Osteoblast (primary cell): ENCODE data around the gene IDH1. TPM values are rescaled to one million over a fixed set of nuclear protein-coding genes. Genes with fewer than 3 reads are reported as not detected.
A peak's percentile ranks its signal among the peaks of the same experiment; 100 is the strongest.
"Not testable (repeated sequence)": the region's sequence is repeated elsewhere in the genome, so short reads cannot be mapped to it uniquely, and the experiment has no call there.

ENCODE experiments used
- DNase-seq: peaks from one replicate; pipeline ENCODE4 v3.0.0; 2011; ENCODE audit warnings: low spot score, mixed read lengths; ENCODE audit not compliant: insufficient read length; ENCODE audit errors: missing footprints
- H2AFZ ChIP-seq: 2 replicates; pipeline ENCODE4 v1.6.0; 2011; ENCODE audit warnings: mild to moderate bottlenecking, low read length
- H3K27ac ChIP-seq: 2 replicates; pipeline ENCODE4 v1.5.1; 2011; ENCODE audit warnings: mild to moderate bottlenecking, low read depth, low read length, moderate library complexity
- H3K27me3 ChIP-seq: 2 replicates; pipeline ENCODE4 v1.6.0; 2012; ENCODE audit warnings: mild to moderate bottlenecking, control low read depth, inconsistent platforms, low read length, moderate library complexity; ENCODE audit not compliant: insufficient read depth
- H3K36me3 ChIP-seq: 2 replicates; pipeline ENCODE4 v1.5.1; 2011; ENCODE audit warnings: mild to moderate bottlenecking, low read length, control low read depth, moderate library complexity; ENCODE audit not compliant: insufficient read depth
- H3K4me1 ChIP-seq: 2 replicates; pipeline ENCODE4 v1.5.1; 2011; ENCODE audit warnings: mild to moderate bottlenecking, low read length, control low read depth, moderate library complexity; ENCODE audit not compliant: insufficient read depth
- H3K4me2 ChIP-seq: 2 replicates; pipeline ENCODE4 v1.6.0; 2011; ENCODE audit warnings: mild to moderate bottlenecking, low read length; ENCODE audit not compliant: insufficient read depth
- H3K4me3 ChIP-seq: fragments of 200-600 bp; sonication (generic); 3 replicates; pipeline ENCODE4 v1.5.1; 2012; ENCODE audit warnings: mild to moderate bottlenecking, low read length, inconsistent platforms; ENCODE audit not compliant: insufficient read depth
- H3K79me2 ChIP-seq: 2 replicates; pipeline ENCODE4 v1.6.0; 2012; ENCODE audit warnings: mild to moderate bottlenecking, low read length, control low read depth, inconsistent platforms; ENCODE audit not compliant: insufficient read depth
- H3K9me3 ChIP-seq: 2 replicates; pipeline ENCODE4 v1.5.1; 2011; ENCODE audit warnings: low read depth, low read length, control low read depth
- H4K20me1 ChIP-seq: 2 replicates; pipeline ENCODE4 v1.6.0; 2012; ENCODE audit warnings: mild to moderate bottlenecking, low read length, control low read depth; ENCODE audit not compliant: insufficient read depth
- total RNA-seq: library from RNA; depleted of rRNA; stranded (reverse); fragments of >200 nt; gene quantifications from 2 replicates; pipeline ENCODE4 v1.2.3, GENCODE V29; 2012
- TF ChIP-seq, protein P1 (sequence below): IDR thresholded peaks from 2 replicates; pipeline ENCODE4 v1.5.1; 2011; ENCODE audit warnings: mild to moderate bottlenecking, low read depth, low read length, moderate library complexity; ENCODE audit errors: extremely low read depth

The IDH1 gene
- total RNA-seq, 1 donor, result 226 TPM

DNA sequence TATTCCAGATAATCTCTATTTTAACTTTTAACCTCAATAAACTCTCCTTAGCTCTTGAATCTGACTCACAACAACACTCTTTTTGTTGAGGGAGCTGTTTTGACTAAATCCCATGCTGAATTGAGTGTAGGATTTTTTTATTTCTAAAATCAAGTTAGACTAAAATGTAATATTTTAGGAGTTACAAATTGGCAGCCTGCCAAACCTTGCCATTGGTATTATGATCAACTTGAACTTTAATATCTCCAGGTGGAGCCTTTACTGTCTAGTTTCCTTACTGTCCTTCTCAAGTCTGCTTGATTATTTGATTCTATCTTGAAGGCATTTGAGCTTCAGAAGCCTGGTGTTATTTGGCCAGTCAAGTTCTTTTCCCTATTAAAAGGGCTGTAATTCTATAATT, 19.9 kb upstream of the IDH1 start:
- peaks cover 10% of the 10 kb centered on the region for H4K20me1 ChIP-seq
- H3K9me3 ChIP-seq, result no peaks in the 10 kb centered on the region
- H3K27ac ChIP-seq, result no peak overlapping the region
- H3K36me3 ChIP-seq, result peaks cover 49% of the 10 kb centered on the region
- H3K27me3 ChIP-seq, result no peaks in the 10 kb centered on the region
- TF ChIP-seq, protein P1, sequence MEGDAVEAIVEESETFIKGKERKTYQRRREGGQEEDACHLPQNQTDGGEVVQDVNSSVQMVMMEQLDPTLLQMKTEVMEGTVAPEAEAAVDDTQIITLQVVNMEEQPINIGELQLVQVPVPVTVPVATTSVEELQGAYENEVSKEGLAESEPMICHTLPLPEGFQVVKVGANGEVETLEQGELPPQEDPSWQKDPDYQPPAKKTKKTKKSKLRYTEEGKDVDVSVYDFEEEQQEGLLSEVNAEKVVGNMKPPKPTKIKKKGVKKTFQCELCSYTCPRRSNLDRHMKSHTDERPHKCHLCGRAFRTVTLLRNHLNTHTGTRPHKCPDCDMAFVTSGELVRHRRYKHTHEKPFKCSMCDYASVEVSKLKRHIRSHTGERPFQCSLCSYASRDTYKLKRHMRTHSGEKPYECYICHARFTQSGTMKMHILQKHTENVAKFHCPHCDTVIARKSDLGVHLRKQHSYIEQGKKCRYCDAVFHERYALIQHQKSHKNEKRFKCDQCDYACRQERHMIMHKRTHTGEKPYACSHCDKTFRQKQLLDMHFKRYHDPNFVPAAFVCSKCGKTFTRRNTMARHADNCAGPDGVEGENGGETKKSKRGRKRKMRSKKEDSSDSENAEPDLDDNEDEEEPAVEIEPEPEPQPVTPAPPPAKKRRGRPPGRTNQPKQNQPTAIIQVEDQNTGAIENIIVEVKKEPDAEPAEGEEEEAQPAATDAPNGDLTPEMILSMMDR, result no peak
- H3K4me2 ChIP-seq, result no peak overlapping the region
- no peak overlapping the region for H3K4me3 ChIP-seq
- H3K79me2 ChIP-seq, result peaks cover 18% of the 10 kb centered on the region
- no peak overlapping the region for H2AFZ ChIP-seq
- DNase-seq, result no peak
- H3K4me1 ChIP-seq, result no peaks in the 10 kb centered on the region

DNA sequence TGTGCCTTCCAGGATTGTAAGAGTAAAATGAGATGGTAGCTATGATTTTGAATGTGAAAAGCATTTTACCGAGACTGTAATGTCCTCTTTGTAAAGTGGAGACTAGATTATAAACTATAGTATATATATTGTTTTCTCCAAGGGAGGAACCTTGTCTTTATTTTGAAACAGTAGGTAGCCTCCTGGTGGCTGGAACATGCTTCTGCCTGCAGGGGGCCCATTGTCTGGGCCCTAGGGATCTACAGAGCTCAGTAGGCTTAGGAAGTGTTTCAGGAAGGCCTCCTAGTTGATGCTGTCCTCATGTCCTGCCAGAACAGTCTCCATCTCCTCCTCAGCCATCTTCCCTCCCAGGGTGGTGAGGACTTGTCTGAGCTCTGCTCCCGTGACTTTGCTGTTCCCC, 14.2 kb upstream of the IDH1 start:
- peaks cover 54% of the 10 kb centered on the region for H3K79me2 ChIP-seq
- no peak for DNase-seq

DNA sequence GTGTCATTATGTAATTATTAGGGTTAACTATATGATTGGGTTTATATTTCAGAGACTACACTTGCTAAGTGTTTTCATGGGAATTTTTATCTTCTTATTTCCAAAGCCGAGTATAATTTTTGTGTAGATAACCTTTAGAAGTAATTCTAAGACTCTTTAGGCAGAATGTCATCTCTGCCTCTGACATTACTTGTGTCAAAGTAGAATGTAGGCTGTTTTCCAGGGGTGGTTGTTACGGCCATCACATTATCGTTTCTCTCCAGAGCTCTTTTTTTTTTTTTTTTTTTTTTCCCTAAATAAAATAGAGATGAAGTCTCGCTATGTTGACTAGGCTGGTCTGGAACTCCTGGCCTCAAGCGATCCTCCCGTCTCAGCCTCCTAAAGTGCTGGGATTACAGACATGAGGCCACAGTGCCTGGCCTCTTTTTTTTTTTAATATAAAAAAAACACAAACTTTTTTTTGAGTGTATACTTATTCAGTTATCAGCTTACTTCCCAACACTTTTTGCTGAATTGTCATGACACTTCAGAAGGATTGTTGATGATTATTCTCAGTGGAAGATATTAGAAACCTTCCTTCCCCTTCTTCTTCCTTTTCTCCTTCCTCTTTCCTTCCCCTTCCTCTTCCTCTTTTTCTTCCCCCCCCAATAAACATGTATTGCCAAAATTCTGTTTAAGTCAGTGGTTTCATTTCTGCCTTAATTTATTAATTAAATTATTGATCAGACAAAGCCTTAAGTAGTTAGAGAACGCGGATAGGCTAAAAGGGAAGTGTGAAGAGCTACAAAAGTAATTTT, 13.5 kb upstream of the IDH1 start:
- no peak overlapping the region for H3K27ac ChIP-seq
- H3K4me2 ChIP-seq, result peak overlapping the region; percentile 98
- peaks cover 13% of the 10 kb centered on the region for H4K20me1 ChIP-seq
- H3K27me3 ChIP-seq, result no peaks in the 10 kb centered on the region
- H3K9me3 ChIP-seq, result no peaks in the 10 kb centered on the region
- no peak overlapping the region for H2AFZ ChIP-seq
- peaks cover 24% of the 10 kb centered on the region for H3K4me1 ChIP-seq
- H3K36me3 ChIP-seq, result peaks cover 11% of the 10 kb centered on the region
- H3K4me3 ChIP-seq, result no peak overlapping the region
- H3K79me2 ChIP-seq, result peaks cover 52% of the 10 kb centered on the region
- TF ChIP-seq, protein P1, result no peak
- no peak for DNase-seq

More for the DNA sequence above, 14.2 kb upstream of the IDH1 start:
- H3K4me2 ChIP-seq, result no peak overlapping the region
- H3K9me3 ChIP-seq, result no peaks in the 10 kb centered on the region
- no peak overlapping the region for H3K27ac ChIP-seq
- peaks cover 16% of the 10 kb centered on the region for H3K36me3 ChIP-seq
- no peaks in the 10 kb centered on the region for H3K27me3 ChIP-seq
- no peak overlapping the region for H2AFZ ChIP-seq
- no peak overlapping the region for H3K4me3 ChIP-seq
- peaks cover 15% of the 10 kb centered on the region for H4K20me1 ChIP-seq
- peaks cover 24% of the 10 kb centered on the region for H3K4me1 ChIP-seq
- TF ChIP-seq, protein P1, result no peak

DNA sequence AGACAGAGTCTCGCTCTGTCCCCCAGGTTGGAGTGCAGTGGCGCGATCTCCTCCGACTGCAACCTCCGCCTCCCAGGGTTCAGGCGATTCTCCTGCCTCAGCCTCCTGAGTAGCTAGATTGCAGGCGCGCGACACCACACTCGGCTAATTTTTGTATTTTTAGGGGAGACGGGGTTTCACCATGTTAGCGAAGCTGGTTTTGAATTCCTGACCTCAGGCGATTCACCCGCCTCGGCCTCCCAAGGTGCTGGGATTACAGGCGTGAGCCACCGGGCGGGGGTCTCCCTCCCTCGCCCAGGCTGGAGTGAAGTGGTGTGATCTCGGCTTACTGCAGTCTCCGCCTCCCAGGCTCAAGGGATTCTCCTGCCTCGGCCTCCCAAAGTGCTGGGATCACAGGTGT, 12.7 kb upstream of the IDH1 start:
- Histone ChIP-seq H3K4me1 (peaks cover 24% of the 10 kb centered on the region), H3K27ac (peak overlapping the region; percentile 89), H3K4me2 (peak overlapping the region; percentile 98), H3K4me3 (peak overlapping the region; percentile 87), H4K20me1 (peaks cover 13% of the 10 kb centered on the region), H3K36me3 (peaks cover 10% of the 10 kb centered on the region), H3K79me2 (peaks cover 52% of the 10 kb centered on the region)
- not testable (repeated sequence) for H3K9me3 ChIP-seq, H3K27me3 ChIP-seq, DNase-seq, H2AFZ ChIP-seq
